T1000 (cell line): Measurements from ENCODE around the gene C1QA.

ENCODE experiments used
- DNase-seq: peaks from one replicate; lab custom pipeline; 2025; ENCODE audit warnings: mixed read lengths; lab: John Stamatoyannopoulos, UW

The C1QA gene, protein sequence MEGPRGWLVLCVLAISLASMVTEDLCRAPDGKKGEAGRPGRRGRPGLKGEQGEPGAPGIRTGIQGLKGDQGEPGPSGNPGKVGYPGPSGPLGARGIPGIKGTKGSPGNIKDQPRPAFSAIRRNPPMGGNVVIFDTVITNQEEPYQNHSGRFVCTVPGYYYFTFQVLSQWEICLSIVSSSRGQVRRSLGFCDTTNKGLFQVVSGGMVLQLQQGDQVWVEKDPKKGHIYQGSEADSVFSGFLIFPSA

DNA sequence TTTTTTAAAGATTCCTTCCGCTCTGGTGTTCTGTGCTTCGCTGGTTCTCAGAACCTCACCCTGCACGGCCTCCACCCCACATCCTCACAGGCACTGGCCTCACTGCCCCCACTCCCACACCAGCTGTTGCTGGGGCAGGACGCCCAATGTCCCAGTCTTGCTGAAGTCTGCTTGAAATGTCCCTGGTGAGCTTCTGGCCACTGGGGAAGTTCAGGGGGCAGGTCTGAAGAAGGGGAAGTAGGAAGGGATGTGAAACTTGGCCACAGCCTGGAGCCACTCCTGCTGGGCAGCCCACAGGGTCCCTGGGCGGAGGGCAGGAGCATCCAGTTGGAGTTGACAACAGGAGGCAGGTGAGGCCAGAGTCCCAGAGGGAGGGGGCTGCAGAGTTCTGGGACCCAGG, at the start of gene C1QA:
Gene C1QA (plus strand): TSS at position 276 of the 400 bp plus-strand sequence. CDS start 989 bp downstream, outside the sequence.
- no peak for DNase-seq

DNA sequence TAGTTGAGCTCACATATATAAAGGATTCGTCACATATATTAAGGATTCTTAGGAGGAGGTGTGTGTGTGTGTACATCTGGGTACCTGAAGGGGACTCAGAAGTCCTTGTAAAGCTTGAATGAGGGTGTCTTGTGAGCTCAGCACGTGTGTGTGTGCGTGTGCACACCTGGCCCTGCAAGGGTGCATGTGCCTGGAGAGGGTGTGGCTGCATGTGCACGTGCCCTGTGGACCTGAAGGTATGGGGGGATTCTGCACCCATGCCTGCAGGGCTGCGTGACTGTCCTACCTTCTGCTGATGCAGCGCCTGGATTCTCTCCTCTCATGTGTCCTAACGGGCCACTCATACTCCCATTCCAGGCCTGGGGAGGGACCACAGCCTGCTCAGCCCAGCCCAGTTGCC, 49.2 kb upstream of the C1QA start:
- DNase-seq, result no peak

DNA sequence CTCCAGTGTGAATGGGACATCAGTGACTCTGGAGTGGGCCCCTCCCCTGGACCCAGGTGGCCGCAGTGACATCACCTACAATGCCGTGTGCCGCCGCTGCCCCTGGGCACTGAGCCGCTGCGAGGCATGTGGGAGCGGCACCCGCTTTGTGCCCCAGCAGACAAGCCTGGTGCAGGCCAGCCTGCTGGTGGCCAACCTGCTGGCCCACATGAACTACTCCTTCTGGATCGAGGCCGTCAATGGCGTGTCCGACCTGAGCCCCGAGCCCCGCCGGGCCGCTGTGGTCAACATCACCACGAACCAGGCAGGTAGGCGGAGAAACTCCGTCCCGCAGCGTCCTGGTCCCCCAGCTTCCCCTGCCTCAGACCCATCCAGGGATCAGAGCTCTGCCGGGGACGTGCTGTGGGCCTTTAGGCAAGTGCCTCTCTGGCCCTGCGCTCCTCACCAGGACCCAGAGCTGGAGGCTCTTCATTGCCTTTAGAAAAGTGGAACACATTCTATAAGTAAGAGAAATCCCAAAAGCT, 47.5 kb upstream of the C1QA start:
- no peak for DNase-seq

DNA sequence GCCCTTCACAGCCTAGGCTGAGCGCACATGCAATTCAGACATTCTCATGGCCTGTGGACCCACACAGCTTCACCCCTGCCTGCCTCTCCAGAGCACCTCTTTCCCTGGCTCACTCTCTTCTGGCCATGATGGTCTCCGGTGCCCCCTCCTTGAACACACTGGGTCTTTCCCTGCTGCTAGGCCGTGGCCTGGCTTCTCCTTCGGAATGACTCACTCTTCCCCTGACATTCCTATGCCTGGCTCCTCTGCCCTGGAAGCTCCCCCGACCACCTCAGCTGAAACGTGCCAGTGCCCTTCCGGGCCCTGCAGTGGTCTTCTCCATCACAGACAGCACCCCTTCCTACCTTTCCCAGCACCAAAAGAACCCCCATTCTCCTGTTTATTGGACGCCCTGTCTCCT, 44.9 kb upstream of the C1QA start:
- DNase-seq, result no peak

DNA sequence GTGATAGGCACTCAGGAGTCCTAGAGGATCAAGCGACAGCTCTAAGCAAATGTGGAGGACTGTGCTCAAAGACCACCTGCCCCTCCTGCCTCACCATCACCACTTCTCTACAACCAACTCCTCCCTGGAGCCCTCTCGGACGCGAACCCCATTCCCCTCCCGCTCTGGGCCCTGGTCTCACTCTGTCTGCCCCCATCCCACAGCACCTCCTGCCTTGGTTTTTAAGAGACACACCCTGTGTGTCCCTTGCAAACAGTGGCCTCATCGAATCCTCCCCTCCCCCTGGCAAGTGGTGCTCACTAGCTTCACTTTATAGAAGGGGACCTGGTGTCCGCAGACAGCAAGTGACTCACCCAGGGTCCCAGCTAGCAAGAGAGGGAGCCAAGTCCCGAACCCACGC, 44.4 kb upstream of the C1QA start:
- no peak for DNase-seq

DNA sequence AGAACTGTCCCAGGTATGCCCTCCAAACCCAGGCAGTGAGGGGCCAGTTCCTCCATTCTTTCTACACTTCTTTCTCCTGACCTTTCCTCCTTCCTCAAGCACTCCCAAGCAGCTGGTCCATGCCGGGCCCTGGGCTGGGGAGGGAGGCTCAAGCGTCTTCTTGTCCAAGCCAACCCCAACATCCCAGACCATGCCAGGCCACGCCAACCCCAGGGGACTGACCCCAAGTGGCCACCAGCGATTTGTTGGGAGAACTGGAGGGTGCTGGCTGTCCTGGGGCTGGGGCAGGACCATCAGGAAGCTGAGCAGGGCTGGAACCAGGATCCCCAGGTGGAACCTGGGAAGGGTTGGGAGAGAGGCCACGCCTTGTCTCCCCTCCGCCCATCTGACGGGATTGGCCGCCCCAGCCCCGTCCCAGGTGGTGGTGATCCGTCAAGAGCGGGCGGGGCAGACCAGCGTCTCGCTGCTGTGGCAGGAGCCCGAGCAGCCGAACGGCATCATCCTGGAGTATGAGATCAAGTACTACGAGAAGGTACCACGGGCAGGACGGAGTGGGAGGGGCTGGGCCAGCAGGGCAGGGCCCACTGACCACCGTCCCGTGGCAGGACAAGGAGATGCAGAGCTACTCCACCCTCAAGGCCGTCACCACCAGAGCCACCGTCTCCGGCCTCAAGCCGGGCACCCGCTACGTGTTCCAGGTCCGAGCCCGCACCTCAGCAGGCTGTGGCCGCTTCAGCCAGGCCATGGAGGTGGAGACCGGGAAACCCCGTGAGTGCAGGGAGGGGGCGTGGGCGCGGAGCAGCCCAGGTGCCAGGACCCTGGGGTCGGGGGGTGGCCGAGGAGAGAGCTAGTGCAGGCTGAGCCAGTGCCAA, 43.3 kb upstream of the C1QA start:
- no peak for DNase-seq

DNA sequence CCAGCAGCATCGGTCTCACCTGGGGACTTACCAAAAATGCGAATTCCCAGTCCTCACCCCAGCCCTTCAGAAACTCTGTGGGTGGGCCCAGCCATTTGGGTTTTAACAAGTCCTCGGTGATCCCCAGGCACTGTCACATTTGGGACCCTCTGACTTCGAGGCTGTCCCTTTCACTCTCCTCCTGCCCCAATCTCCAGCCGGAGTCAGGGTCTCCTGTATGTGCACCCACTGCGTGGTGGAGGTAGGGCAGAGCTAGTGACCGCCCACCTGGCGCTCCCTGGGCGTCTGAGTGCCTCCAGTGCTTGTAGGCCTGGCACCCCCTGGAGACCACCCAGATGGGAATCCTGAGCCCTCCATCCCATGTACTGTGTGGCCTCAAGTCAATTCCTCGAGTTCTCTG, 42.0 kb upstream of the C1QA start:
- no peak for DNase-seq

DNA sequence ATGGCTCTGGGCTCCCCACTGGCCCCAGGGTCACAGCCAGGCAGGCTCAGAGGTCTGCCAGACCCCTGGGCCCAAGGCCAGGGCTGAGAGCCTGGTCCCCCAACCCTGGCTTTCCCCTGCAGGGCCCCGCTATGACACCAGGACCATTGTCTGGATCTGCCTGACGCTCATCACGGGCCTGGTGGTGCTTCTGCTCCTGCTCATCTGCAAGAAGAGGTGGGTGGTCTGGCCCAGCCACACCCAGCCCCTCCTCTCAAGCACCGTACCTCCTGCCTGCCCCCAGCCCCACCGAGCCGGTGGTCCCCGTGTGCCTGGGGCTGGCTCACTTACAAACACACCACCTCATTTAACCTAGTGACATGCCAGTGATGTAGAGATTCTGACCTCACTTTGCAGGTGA, 41.3 kb upstream of the C1QA start:
- no peak for DNase-seq

DNA sequence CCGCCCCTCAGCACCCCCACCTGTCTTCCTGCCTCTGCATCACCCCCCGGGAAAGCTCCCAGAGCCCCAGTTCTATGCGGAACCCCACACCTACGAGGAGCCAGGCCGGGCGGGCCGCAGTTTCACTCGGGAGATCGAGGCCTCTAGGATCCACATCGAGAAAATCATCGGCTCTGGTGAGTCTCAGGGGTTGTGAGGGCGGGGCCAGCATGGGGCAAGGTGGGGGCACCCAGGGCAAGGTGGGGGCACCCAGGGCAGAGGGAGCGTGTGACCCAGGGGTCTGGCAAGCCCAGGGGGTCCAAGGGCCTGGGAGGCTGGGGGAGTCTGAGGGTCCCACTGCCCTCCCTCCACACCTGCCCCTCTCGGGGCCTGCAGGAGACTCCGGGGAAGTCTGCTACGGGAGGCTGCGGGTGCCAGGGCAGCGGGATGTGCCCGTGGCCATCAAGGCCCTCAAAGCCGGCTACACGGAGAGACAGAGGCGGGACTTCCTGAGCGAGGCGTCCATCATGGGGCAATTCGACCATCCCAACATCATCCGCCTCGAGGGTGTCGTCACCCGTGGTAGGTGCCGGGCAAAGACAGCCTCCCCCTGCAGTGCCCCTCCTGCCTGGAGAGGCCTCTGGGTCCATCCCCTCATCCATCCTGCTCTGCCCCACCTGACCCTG, 39.0 kb upstream of the C1QA start:
- no peak for DNase-seq

DNA sequence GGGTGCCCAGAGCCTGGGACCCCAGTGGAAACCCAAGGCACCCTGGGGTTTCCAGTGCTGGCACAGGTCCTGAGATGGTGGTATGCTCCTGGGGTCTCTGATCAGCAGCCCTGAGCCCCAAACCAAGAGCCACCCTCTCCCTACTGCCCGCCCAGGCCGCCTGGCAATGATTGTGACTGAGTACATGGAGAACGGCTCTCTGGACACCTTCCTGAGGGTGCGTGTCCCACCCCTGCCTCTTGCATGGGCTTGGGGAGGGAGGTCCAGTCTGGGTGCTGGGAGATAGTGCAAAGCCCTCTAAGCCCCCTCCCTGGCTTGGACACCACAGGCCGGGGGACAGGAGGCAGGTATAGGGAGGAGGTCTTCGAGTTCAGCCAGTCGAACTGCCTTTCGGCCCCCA, 38.4 kb upstream of the C1QA start:
- no peak for DNase-seq

DNA sequence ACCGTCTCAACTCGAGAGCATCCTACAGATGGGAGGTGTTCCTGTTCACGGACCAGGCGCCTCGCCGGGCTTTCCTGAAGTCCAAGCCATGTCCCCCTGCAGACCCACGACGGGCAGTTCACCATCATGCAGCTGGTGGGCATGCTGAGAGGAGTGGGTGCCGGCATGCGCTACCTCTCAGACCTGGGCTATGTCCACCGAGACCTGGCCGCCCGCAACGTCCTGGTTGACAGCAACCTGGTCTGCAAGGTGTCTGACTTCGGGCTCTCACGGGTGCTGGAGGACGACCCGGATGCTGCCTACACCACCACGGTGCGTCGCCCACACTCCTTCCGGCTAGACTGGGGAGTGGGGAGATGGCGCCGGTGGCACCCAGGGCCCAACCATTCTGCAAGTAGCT, 37.7 kb upstream of the C1QA start:
- no peak for DNase-seq

DNA sequence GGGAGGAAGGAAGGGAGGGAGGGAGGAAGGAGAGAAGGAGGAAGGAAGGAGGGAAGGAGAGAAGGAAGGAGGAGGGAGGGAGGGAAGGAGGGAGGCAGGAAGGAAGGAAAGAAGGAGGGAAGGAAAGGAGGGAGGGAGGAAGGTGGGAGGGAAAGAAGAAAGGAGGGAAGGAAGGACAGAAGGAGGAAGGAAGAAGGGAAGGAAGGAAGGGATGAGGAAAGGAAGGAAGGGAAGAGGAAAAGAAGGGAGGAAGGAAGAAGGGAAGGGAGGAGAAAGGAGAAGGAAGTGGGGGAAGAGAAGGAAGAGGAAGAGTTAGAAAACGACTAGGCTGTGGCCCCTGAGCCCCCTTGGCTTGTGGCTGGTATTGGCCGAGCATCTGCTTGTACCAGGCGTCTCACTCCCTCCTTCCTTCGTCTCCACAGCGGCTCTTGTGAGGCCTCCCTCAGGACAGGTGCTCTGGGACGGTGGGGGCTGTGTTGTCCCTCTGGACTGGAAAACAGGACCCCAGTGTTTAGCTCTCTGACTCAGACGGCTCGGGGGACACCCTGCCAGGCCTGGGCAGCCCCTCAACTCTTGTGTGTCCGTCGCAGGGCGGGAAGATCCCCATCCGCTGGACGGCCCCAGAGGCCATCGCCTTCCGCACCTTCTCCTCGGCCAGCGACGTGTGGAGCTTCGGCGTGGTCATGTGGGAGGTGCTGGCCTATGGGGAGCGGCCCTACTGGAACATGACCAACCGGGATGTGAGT, 36.2 kb upstream of the C1QA start:
- no peak for DNase-seq

DNA sequence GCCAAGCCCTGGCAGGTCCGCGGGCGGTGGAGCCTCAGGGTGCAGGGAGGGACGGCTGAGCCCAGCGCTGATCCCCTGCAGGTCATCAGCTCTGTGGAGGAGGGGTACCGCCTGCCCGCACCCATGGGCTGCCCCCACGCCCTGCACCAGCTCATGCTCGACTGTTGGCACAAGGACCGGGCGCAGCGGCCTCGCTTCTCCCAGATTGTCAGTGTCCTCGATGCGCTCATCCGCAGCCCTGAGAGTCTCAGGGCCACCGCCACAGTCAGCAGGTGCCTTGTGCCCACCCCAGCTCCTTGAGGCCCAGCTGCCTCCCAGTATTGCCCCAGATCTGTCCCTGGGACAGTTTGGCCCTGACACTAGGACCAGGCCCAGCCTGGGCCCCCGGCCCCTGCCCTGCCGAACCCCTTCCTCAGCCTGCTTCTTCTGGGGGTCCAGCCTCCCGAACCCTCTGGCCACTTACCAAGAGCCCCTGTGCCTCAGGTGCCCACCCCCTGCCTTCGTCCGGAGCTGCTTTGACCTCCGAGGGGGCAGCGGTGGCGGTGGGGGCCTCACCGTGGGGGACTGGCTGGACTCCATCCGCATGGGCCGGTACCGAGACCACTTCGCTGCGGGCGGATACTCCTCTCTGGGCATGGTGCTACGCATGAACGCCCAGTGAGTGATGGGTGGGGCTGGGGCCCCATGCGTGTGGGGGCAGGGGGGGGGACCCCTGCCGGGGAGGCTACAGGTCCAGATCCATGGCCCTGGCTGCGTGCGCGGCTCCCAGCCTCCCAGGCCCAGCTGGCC, 35.4 kb upstream of the C1QA start:
- DNase-seq, result no peak

DNA sequence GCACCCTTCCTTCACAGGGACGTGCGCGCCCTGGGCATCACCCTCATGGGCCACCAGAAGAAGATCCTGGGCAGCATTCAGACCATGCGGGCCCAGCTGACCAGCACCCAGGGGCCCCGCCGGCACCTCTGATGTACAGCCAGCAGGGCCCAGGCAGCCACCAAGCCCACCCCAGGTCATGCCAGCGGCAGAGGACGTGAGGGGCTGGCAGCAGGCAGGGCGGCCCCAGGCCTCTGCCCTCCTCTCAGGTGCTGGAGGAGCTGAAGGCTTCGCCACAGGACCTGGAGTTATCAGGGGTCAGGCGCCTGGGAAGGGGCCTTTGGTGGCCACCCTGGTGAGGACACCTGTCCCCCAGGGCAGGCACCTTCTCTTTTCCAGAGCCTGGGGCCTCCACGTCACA, 34.8 kb upstream of the C1QA start:
- DNase-seq, result no peak

DNA sequence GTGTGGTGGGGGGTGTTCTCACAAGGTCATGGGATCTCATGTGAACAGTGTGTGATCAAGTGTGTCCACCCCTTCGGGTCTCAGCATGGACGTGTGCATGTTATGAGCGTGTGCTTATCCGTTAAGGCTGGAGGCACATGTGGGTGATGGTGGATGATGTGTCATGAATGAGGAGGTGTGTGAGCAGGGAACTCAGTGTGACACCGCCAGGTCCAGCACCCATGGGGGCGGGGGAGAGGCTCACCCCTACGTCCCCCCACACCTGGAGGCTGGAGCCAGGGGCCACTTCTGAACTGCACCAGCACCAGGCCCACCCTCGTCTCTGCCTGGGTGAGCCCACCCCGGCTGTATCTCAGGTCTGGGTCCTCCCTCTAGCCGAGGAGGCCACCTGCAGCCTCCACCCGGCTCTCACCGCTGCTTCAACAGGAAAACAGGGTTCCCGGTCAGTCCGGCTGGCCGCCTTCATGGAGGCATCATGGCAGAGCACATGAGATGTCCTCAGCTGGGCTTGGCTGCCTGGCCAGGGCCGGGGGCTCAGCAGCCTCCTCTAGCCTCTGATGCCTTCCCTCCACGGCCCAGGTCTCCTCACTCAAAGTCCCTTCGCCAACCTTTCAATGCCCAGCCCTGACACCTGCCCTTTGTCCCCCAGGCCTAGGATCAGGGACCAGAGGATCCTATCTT, 34.2 kb upstream of the C1QA start:
- no peak for DNase-seq

DNA sequence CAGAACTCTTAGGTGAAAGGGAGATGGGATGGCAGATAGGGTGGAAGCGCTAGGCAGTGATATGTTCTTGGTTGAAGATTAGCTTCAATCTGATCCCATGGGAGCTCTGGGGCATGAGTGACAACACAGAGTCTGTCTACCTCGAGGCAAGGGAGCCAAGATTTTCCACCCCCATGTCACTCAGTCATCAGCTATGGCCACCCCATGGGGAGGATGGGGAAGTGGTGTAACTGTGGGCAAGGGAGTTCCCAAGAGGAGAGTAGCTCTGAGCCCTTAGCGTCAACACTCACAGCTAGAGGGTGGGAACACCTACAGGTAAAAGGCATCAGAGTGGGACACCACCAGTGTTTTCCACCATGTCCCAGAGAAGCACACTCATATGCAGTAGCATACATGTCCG, 30.3 kb upstream of the C1QA start:
- no peak for DNase-seq

DNA sequence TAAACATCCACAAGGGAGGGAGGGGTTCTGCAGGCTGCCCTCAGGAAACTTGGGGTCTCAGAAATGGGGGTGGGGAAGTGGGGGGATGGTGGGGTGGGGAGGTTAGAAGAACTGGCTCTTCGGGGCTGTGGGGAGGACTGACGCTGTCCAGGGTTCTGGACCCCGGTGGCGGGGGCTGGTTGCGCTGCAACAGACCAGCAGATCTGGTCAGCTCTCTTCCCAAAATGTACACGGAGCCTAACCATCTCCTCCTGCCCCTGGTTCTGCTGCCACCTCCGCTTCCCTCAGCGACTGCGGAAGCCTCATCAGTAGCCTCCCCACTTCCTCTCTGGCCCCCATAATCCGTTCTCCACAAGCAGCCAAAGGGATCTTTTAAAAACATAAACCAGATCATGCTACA, 29.3 kb upstream of the C1QA start:
- DNase-seq, result no peak

DNA sequence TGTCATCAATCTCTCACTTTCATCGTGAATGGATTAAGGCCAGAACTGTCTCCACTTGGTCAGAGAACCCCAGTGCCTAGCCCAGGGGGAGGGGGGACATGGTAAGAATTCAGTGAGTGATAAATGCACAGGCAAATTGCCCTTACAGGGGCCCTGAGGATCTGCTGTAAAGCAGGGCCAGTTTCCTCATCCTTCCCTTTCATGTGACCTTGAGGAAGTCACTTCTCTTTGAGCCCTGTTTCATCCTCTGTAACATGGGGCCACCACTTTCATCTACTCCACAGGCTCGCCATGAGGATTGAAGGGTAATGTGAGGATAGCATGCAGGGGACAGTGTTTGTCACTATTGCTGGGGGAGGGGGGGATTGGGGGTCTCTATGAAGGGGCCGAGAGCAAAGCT, 28.1 kb upstream of the C1QA start:
- no peak for DNase-seq

DNA sequence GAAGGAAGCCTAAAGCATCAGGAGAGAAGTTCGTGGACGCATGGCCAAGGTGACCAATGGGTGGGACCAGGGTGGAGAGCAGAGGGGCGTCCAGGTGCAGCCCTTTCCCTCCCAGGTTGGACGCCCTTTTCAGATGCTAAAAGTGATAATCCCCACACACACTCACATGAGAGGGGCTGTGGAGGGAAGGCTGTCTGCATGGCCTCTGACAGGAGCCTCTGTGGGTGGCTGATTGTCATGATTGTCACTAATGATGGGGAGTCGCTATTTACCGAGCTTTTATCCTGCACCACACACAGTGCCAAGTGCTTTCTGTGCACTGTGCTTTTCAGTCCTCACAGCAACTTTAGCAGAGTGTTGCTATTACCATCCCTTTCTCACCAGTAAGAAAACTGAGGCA, 27.1 kb upstream of the C1QA start:
- no peak for DNase-seq

DNA sequence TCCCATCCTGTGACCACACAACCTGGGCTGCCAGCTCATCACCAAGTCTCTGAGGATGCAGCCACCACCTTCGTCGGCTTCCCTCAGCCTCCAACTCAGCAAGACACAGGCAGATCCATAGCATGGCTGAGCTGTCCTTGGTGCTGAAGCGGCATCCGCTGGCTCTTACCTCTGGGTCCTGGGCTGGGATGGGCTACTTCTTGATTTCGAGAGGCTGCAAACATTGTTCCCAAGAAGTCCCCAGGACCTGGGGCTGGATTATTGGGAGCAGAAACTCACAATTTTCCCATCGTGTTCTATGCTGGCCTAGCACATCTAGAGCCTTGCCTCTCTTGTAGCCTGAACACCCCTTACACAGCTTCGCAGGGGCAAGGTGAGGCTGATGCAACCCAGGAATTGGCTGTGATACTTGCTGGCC, 24.9 kb upstream of the C1QA start:
- DNase-seq, result peak; percentile 9
